IPS DF 6.9 (cell line): Measurements from ENCODE around the gene DCDC2.
"Not testable (repeated sequence)": the region's sequence is repeated elsewhere in the genome, so short reads cannot be mapped to it uniquely, and the experiment has no call there.

Experiments
- DNase-seq: peaks from one replicate; pipeline ENCODE4 v3.0.0-alpha.2; 2013; ENCODE audit warnings: low read depth, low spot score
- H3K27ac ChIP-seq: one replicate; pipeline ENCODE4 v1.5.1; 2013; ENCODE audit warnings: low read length, control low read depth
- H3K27me3 ChIP-seq: 2 replicates; pipeline ENCODE4 v1.6.1; 2013; ENCODE audit warnings: mild to moderate bottlenecking, low read length; ENCODE audit not compliant: control insufficient read depth, insufficient read depth
- H3K36me3 ChIP-seq: 2 replicates; pipeline ENCODE4 v1.6.1; 2013; ENCODE audit warnings: low read length; ENCODE audit not compliant: control insufficient read depth, insufficient read depth
- H3K4me1 ChIP-seq: 2 replicates; pipeline ENCODE4 v1.6.1; 2013; ENCODE audit warnings: low read length; ENCODE audit not compliant: control insufficient read depth, insufficient read depth
- H3K4me3 ChIP-seq: 2 replicates; pipeline ENCODE4 v1.5.1; 2013; ENCODE audit warnings: mild to moderate bottlenecking, low read length
- H3K9me3 ChIP-seq: 2 replicates; pipeline ENCODE4 v1.6.1; 2013; ENCODE audit warnings: low read length, inconsistent platforms; ENCODE audit not compliant: control insufficient read depth, insufficient read depth
- WGBS: extraction: QIAGEN DNeasy Blood & Tissue Kit; methylation state at CpG from one replicate; pipeline ENCODE4 v1.1.7; 2013; ENCODE audit warnings: mixed read lengths, missing lambda C conversion rate; ENCODE audit not compliant: insufficient read length, insufficient coverage; 5-methylcytosine and 5-hydroxymethylcytosine counted together

DCDC2 gene

GRCh38 chr6:24394061-24394779 is 36.4 kb upstream of the DCDC2 start:
- no peak overlapping the region for H3K27ac ChIP-seq
- peaks cover under 1% of the 10 kb centered on the region; the same call in 1 of the 2 replicates for H3K4me1 ChIP-seq
- no peaks in the 10 kb centered on the region for H3K27me3 ChIP-seq
- WGBS: no CpG with 5 or more reads among the region's 2 CpGs
- H3K4me3 ChIP-seq: no peak overlapping the region
- no peaks in the 10 kb centered on the region; the same call in 1 of the 2 replicates for H3K9me3 ChIP-seq
- DNase-seq: no peak
- H3K36me3 ChIP-seq: no peaks in the 10 kb centered on the region

DNA sequence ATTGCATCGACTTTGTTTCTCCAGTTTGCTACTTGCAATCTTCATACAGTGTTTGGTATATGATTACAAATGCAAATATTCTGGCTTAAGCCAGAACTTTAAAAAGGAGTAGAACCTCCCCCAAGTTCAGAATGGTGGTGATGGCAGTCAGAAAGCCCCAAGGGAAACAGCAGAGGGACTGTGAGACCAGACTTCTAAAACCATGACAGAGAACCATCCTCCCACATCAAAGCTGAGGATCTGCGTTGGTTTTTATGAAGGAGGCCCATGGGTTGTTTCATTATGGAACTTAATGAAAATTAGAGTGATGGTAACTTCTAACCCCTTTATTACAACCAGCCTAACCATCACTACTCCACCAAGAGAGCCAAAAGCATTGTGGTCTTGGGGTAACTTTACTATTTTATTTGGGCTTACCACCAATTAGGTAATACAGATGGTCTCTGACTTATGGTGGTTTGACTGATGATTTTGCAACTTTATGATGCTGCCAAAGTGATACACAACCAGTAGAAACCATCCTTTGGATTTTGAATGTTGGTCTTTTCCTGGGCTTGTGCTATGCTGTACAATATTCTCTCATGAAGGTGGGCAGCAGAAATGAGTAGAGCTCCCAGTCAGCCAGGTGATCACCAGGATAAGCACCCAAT is 34.0 kb upstream of the DCDC2 start:
- Histone ChIP-seq H3K9me3 (no peaks in the 10 kb centered on the region; the same call in 1 of the 2 replicates), H3K27me3 (no peaks in the 10 kb centered on the region), H3K4me3 (no peak overlapping the region), H3K27ac (no peak overlapping the region), H3K4me1 (no peaks in the 10 kb centered on the region), H3K36me3 (no peaks in the 10 kb centered on the region)
- DNase-seq: no peak
- no CpG with 5 or more reads among the region's 2 CpGs for WGBS

- WGBS: no CpG with 5 or more reads among the region's 2 CpGs
- Histone ChIP-seq H3K4me1 (no peaks in the 10 kb centered on the region), H3K36me3 (no peaks in the 10 kb centered on the region), H3K27ac (no peak overlapping the region), H3K9me3 (no peaks in the 10 kb centered on the region; the same call in 1 of the 2 replicates), H3K4me3 (no peak overlapping the region), H3K27me3 (no peaks in the 10 kb centered on the region)
- DNase-seq: no peak
Observed at GRCh38 chr6:24391208-24391607, 33.3 kb upstream of the DCDC2 start.

DNA sequence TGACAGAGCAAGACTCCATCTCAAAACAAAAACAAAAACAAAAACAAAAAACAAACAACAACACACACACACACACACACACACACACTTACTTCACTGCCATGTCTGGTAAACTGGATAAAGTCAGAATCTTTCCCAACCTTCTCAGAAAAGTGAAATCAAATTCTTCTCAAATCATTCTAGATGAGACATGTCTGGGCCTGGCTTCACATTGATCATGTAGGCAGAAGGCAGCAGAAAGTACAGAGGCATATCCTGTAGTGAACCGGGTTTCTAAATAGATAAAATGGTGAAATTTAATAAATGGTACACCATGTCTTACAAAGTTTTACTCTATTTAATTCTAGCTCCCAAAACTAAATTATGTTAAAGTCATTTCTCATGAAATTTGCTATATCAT is 30.0 kb upstream of the DCDC2 start:
- H3K27me3 ChIP-seq: no peaks in the 10 kb centered on the region
- no peaks in the 10 kb centered on the region for H3K4me1 ChIP-seq
- no peak overlapping the region for H3K4me3 ChIP-seq
- DNase-seq: no peak
- H3K27ac ChIP-seq: no peak overlapping the region
- H3K36me3 ChIP-seq: no peaks in the 10 kb centered on the region
- H3K9me3 ChIP-seq: no peaks in the 10 kb centered on the region
- no CpG with 5 or more reads among the region's 1 CpG for WGBS

GRCh38 chr6:24385536-24386269 is 27.8 kb upstream of the DCDC2 start:
- Histone ChIP-seq H3K27me3 (no peaks in the 10 kb centered on the region), H3K36me3 (no peaks in the 10 kb centered on the region), H3K4me3 (no peak overlapping the region), H3K27ac (no peak overlapping the region), H3K4me1 (no peaks in the 10 kb centered on the region), H3K9me3 (no peaks in the 10 kb centered on the region)
- no CpG with 5 or more reads among the region's 8 CpGs for WGBS
- no peak for DNase-seq

GRCh38 chr6:24384369-24385130 is 26.7 kb upstream of the DCDC2 start:
- not testable (repeated sequence) for H3K36me3 ChIP-seq, H3K9me3 ChIP-seq, DNase-seq, H3K4me1 ChIP-seq, H3K27me3 ChIP-seq, H3K4me3 ChIP-seq, H3K27ac ChIP-seq
- WGBS: no CpG with 5 or more reads among the region's 5 CpGs

GRCh38 chr6:24382891-24383494 is 25.1 kb upstream of the DCDC2 start:
- H3K36me3 ChIP-seq, H3K4me3 ChIP-seq, H3K27ac ChIP-seq, H3K9me3 ChIP-seq, H3K27me3 ChIP-seq, H3K4me1 ChIP-seq, DNase-seq: not testable (repeated sequence)
- whole genome bisulfite sequencing: no CpG with 5 or more reads among the region's 9 CpGs

GRCh38 chr6:24382220-24382540 is 24.3 kb upstream of the DCDC2 start:
- H3K9me3 ChIP-seq: no peaks in the 10 kb centered on the region
- no peak overlapping the region for H3K4me3 ChIP-seq
- H3K27ac ChIP-seq: no peak overlapping the region
- WGBS: no CpG with 5 or more reads among the region's 1 CpG
- no peaks in the 10 kb centered on the region for H3K4me1 ChIP-seq
- no peaks in the 10 kb centered on the region for H3K36me3 ChIP-seq
- no peak for DNase-seq
- no peaks in the 10 kb centered on the region for H3K27me3 ChIP-seq

DNA sequence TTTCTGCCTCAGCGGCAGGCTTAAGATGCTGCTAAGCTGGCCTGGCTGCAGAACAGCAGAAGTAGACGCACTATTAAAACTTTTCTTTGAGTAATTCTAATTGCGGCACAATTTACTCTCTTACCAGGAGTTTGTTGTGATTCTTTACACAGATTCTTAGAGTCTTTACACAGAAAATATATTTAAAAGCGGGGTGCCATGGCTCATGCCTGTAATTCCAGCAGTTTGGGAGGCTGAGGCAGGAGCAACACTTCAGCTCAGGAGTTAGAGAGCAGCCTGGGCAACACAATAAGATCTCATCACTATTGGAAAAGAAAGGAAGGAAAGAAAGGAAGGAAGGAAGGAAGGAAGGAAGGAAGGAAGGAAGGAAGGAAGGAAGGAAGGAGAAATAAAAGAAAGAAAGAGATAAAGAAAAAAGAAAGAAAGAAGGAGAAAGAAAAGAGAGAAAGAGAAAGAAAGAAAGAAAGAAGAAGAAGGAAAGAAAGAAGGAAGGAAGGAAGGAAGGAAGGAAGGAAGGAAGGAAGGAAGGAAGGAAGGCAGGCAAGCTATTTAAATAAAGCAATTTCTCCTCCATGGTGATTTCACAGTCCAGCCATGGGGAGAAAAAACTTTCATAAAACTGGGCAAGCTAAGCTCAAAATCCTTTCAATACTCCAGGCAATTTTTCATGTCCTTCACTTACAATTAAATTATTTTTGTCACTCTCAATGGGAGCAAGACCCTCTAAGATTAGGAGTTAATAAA is 23.8 kb upstream of the DCDC2 start:
- Histone ChIP-seq H3K36me3 (no peaks in the 10 kb centered on the region), H3K27me3 (no peaks in the 10 kb centered on the region), H3K27ac (no peak overlapping the region), H3K4me3 (no peak overlapping the region), H3K4me1 (no peaks in the 10 kb centered on the region), H3K9me3 (no peaks in the 10 kb centered on the region)
- DNase-seq: no peak
- no CpG with 5 or more reads among the region's 4 CpGs for WGBS
